Urinary bladder (tissue), 4 donors: ENCODE results near the gene CCDC85C. TPM values are rescaled to one million over a fixed set of nuclear protein-coding genes. Genes with fewer than 3 reads are reported as not detected.

Experiments used
- DNase-seq: peaks from one replicate; pipeline ENCODE4 v3.0.0-alpha.2; 2015; ENCODE audit errors: extremely low spot score
- H3K27ac ChIP-seq: one replicate; pipeline ENCODE4 v1.5.1; 2013; ENCODE audit warnings: low read depth, mild to moderate bottlenecking, moderate library complexity
- H3K36me3 ChIP-seq: one replicate; pipeline ENCODE4 v1.6.1; 2013; ENCODE audit warnings: mild to moderate bottlenecking, moderate library complexity; ENCODE audit not compliant: insufficient read depth
- H3K4me1 ChIP-seq: one replicate; pipeline ENCODE4 v1.6.1; 2013; ENCODE audit warnings: mild to moderate bottlenecking, moderate library complexity; ENCODE audit not compliant: insufficient read depth
- H3K4me3 ChIP-seq: one replicate; pipeline ENCODE4 v1.5.1; 2013; ENCODE audit warnings: low read depth, low read length
- WGBS: extraction: QIAGEN DNeasy Blood & Tissue Kit; methylation state at CpG from one replicate; pipeline ENCODE4 v1.1.7; 2013; 5-methylcytosine and 5-hydroxymethylcytosine counted together
- polyA plus RNA-seq: library from polyadenylated mRNA; stranded (reverse); fragments of 200-250 nt; gene quantifications from one replicate; pipeline ENCODE4 v1.2.3, GENCODE V29; 2013
- total RNA-seq: library from RNA; depleted of rRNA; stranded (reverse); fragments of >200 nt; gene quantifications from one replicate; pipeline ENCODE4 v1.2.3, GENCODE V29; 2014
- donor health status: healthy with polysubstance abuse.
- donor health status: healthy.

CCDC85C gene
- total and polyA plus RNA-seq, 2 donors = 5.8 to 36.0 TPM

GRCh38 chr14:99550387-99550992 is 53.5 kb downstream of the CCDC85C start:
- Histone ChIP-seq H3K27ac (no peak overlapping the region), H3K4me3 (no peak overlapping the region), H3K36me3 (no peaks in the 10 kb centered on the region), H3K4me1 (peaks cover 2% of the 10 kb centered on the region)
- no peak for DNase-seq
- 95% methylated on average over 11 of the region's 11 CpGs for WGBS

- Histone ChIP-seq H3K4me1 (peaks cover under 1% of the 10 kb centered on the region), H3K27ac (no peak overlapping the region), H3K4me3 (no peak overlapping the region), H3K36me3 (no peaks in the 10 kb centered on the region)
- WGBS = 81% methylated on average over 10 of the region's 10 CpGs
- no peak for DNase-seq
These were observed 54.3 kb downstream of the CCDC85C start for GRCh38 chr14:99549684-99550083.

GRCh38 chr14:99548871-99549515 is 55.0 kb downstream of the CCDC85C start:
- Histone ChIP-seq H3K4me1 (no peaks in the 10 kb centered on the region), H3K36me3 (no peaks in the 10 kb centered on the region), H3K4me3 (no peak overlapping the region), H3K27ac (no peak overlapping the region)
- DNase-seq = no peak
- 59% methylated on average over 10 of the region's 10 CpGs for WGBS

DNA sequence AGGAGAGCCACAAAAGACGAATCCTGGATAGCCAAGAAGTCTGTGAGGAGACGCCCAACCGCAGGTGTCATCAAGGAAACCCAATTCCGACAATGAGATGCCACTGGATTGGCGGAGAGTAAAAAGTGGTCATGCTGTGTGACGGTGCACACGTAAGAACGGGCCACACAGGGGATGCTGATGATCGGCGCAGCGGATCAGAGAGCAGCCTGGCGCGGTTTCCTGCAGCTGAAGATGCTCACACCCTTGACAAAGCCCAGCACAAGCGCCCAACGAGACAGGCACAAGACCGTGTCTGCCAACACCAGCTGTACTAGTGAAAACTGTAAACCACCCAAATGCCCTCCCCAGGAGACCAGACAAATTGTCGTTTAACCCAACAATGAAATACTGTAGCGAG is 55.8 kb downstream of the CCDC85C start:
- Histone ChIP-seq H3K36me3 (no peaks in the 10 kb centered on the region), H3K27ac (no peak overlapping the region), H3K4me1 (no peaks in the 10 kb centered on the region), H3K4me3 (no peak overlapping the region)
- WGBS = 87% methylated on average over 18 of the region's 18 CpGs
- no peak for DNase-seq

DNA sequence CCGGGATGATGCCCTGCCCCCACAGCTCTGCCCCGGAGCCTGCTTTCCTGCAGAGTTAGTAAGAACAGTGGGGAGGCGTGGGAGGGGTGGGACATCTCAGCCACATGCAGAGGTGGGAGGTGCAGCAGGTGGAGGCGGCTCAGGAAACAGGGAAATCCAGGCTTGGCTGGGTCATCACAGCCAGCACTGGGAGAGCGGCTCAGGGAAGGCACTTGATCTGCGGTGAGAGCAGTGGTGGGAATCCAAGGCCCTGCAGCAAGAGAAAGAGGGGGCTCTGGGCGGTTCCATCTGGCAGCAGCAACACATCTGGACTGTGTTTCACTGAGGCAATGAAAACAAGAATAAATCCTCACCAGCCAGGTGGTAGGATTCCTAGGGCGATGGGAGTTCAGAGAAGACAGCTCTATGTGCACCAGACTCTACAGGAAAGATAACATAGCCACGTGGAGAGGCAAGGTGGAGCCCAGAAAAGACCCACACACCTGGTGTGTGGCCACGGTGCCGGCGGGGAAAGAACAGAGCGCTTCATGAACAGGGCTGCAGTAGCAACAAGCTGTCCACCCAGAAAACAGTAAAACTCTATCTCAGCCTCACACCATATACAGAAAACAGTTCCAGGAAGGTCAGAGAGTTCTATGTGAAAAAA is 57.6 kb downstream of the CCDC85C start:
- no peak overlapping the region for H3K27ac ChIP-seq
- 50% methylated on average over 13 of the region's 13 CpGs for WGBS
- H3K36me3 ChIP-seq = no peaks in the 10 kb centered on the region
- DNase-seq = no peak
- no peaks in the 10 kb centered on the region for H3K4me1 ChIP-seq
- no peak overlapping the region for H3K4me3 ChIP-seq

- Histone ChIP-seq H3K27ac (no peak overlapping the region), H3K36me3 (no peaks in the 10 kb centered on the region), H3K4me3 (no peak overlapping the region), H3K4me1 (no peaks in the 10 kb centered on the region)
- WGBS = 74% methylated on average over 6 of the region's 6 CpGs
- DNase-seq = no peak
These were observed 58.4 kb downstream of the CCDC85C start for GRCh38 chr14:99545586-99545985.

- WGBS = 74% methylated on average over 11 of the region's 11 CpGs
These were observed 59.0 kb downstream of the CCDC85C start for GRCh38 chr14:99544991-99545390.

GRCh38 chr14:99543985-99544384 is 60.0 kb downstream of the CCDC85C start:
- Histone ChIP-seq H3K27ac (no peak overlapping the region), H3K4me1 (no peaks in the 10 kb centered on the region), H3K4me3 (no peak overlapping the region), H3K36me3 (no peaks in the 10 kb centered on the region)
- DNase-seq = no peak
- 95% methylated on average over 12 of the region's 12 CpGs for WGBS

More at GRCh38 chr14:99544991-99545390, 59.0 kb downstream of the CCDC85C start:
- Histone ChIP-seq H3K4me3 (no peak overlapping the region), H3K27ac (no peak overlapping the region), H3K4me1 (no peaks in the 10 kb centered on the region), H3K36me3 (no peaks in the 10 kb centered on the region)
- no peak for DNase-seq

DNA sequence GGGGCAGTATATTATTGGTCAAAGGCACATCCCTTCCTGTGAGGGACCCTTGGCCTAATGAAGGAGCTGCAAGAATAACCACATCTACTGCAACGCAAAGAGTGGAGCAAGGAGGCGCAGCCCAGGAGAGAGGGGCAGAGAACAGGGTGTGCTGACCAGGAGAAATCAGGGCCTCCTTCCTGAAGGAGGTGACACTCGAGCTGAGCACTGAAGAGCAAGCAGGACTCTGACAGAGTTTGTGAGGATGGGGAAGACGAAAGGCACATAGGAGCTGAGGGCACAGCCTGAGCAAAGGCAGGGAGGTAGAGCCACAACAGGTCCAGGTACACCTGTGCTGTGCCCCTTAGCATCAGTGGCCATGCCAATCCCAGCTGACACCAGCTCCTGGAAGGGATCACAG is 60.6 kb downstream of the CCDC85C start:
- WGBS = 94% methylated on average over 4 of the region's 4 CpGs
- Histone ChIP-seq H3K36me3 (no peaks in the 10 kb centered on the region), H3K4me3 (no peak overlapping the region), H3K4me1 (no peaks in the 10 kb centered on the region), H3K27ac (no peak overlapping the region)
- DNase-seq = no peak

- no peak overlapping the region for H3K4me3 ChIP-seq
- 89% methylated on average over 13 of the region's 13 CpGs for WGBS
- H3K36me3 ChIP-seq = no peaks in the 10 kb centered on the region
- no peak overlapping the region for H3K27ac ChIP-seq
- no peaks in the 10 kb centered on the region for H3K4me1 ChIP-seq
- DNase-seq = no peak
These were observed 61.4 kb downstream of the CCDC85C start for GRCh38 chr14:99542566-99542965.

DNA sequence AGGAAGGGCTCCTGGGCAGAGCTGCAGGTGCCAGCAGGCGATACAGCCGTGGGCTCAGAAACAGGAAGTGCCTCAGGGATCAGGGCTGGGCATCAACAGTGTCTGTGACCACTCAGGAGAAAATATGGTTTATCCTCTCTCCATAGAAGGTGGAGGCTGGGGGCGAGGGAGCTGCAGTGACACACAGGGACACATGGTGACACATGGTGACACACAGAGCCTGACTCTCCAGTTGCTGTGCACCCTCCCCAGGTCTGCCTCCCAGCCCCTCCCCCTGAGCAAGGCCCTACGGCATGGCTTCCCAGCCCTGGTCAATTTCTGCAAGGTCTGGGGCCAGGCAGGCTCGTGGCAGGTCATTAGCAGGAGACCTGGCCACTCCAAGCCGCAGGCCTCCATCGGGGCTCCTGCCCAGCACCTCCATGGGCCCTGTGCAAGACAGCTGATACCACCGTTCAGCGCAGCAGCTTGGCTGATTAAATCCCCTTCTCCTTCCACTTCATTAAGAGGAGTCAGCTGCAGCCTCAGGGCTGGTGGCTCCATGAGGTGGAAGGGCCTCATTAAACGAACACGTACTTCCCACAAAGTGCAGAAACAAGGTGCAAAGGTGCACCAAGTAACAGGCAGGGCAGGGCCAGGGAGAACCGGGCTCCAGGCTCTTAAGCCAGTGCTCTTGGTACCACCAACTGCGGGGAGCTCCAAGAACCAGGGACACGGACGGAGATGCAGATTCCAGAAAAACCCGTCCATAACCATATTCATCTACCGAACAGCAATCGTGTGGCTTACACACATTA is 62.1 kb downstream of the CCDC85C start:
- WGBS = 84% methylated on average over 18 of the region's 18 CpGs
- Histone ChIP-seq H3K4me3 (no peak overlapping the region), H3K4me1 (no peaks in the 10 kb centered on the region), H3K27ac (no peak overlapping the region), H3K36me3 (no peaks in the 10 kb centered on the region)
- DNase-seq = no peak

GRCh38 chr14:99541211-99541610 is 62.8 kb downstream of the CCDC85C start:
- no peak overlapping the region for H3K27ac ChIP-seq
- no peaks in the 10 kb centered on the region for H3K36me3 ChIP-seq
- H3K4me3 ChIP-seq = no peak overlapping the region
- 79% methylated on average over 10 of the region's 10 CpGs for WGBS
- no peak for DNase-seq
- H3K4me1 ChIP-seq = no peaks in the 10 kb centered on the region

- Histone ChIP-seq H3K27ac (no peak overlapping the region), H3K36me3 (no peaks in the 10 kb centered on the region), H3K4me3 (no peak overlapping the region), H3K4me1 (no peaks in the 10 kb centered on the region)
- DNase-seq = no peak
- WGBS = 64% methylated on average over 15 of the region's 15 CpGs
These were observed 63.6 kb downstream of the CCDC85C start for GRCh38 chr14:99540196-99541032.
